GM21619 (cell line): Measurements from ENCODE around the gene PCNX2.
"Not testable (repeated sequence)": the region's sequence is repeated elsewhere in the genome, so short reads cannot be mapped to it uniquely, and the experiment has no call there.

Experiments used
- ATAC-seq: cut with Tn5 transposase; IDR thresholded peaks from one replicate; pipeline ENCODE4 v1.9.1; 2021; ENCODE audit not compliant: unreplicated experiment

PCNX2 gene

GRCh38 chr1:233107716-233108130, 187.8 kb downstream of the PCNX2 start:
- not testable (repeated sequence) for ATAC-seq

- ATAC-seq, result no peak
Observed at GRCh38 chr1:233107130-233107660, 188.3 kb downstream of the PCNX2 start.

GRCh38 chr1:233105225-233105624, 190.3 kb downstream of the PCNX2 start:
- no peak for ATAC-seq

GRCh38 chr1:233102341-233102740, 193.2 kb downstream of the PCNX2 start:
- ATAC-seq, result no peak

- ATAC-seq, result no peak
Observed at GRCh38 chr1:233097959-233098580, 197.5 kb downstream of the PCNX2 start.

GRCh38 chr1:233097546-233097945, 198.0 kb downstream of the PCNX2 start:
- ATAC-seq, result no peak

GRCh38 chr1:233094691-233095090, 200.8 kb downstream of the PCNX2 start:
- ATAC-seq, result no peak

GRCh38 chr1:233094269-233094668, 201.3 kb downstream of the PCNX2 start:
- no peak for ATAC-seq

GRCh38 chr1:233090746-233091494, 204.6 kb downstream of the PCNX2 start:
- no peak for ATAC-seq

- ATAC-seq, result no peak
Observed at GRCh38 chr1:233089251-233089650, 206.3 kb downstream of the PCNX2 start.

- ATAC-seq, result no peak
Observed at GRCh38 chr1:233088613-233089012, 206.9 kb downstream of the PCNX2 start.

- no peak for ATAC-seq
Observed at GRCh38 chr1:233086961-233087881, 208.3 kb downstream of the PCNX2 start.

GRCh38 chr1:233085566-233085965, 210.0 kb downstream of the PCNX2 start:
- ATAC-seq, result no peak

- no peak for ATAC-seq
Observed at GRCh38 chr1:233082778-233083550, 212.6 kb downstream of the PCNX2 start.

- no peak for ATAC-seq
Observed at GRCh38 chr1:233081735-233082134, 213.8 kb downstream of the PCNX2 start.

GRCh38 chr1:233080827-233081226, 214.7 kb downstream of the PCNX2 start:
- ATAC-seq, result not testable (repeated sequence)

- ATAC-seq, result no peak
Observed at GRCh38 chr1:233080286-233080685, 215.2 kb downstream of the PCNX2 start.

- no peak for ATAC-seq
Observed at GRCh38 chr1:233079574-233079973, 216.0 kb downstream of the PCNX2 start.

GRCh38 chr1:233078396-233078795, 217.1 kb downstream of the PCNX2 start:
- ATAC-seq, result no peak

- ATAC-seq, result no peak
Observed at GRCh38 chr1:233075915-233076295, 219.6 kb downstream of the PCNX2 start.

- no peak for ATAC-seq
Observed at GRCh38 chr1:233066087-233066486, 229.4 kb downstream of the PCNX2 start.
